ENCODE measurements around the gene CSNK1D.

Gene CSNK1D

GRCh38 chr17:82246365-82247181 is 26.9 kb downstream of the CSNK1D start:
- Mint-ChIP-seq H3K27ac (peak overlapping the region; percentile 31), H3K4me1 (ENCODE audit: low read depth) (peaks cover 6% of the 10 kb centered on the region), H3K4me3 (no peak overlapping the region), H3K9me3 (no peaks in the 10 kb centered on the region), H3K36me3 (ENCODE audit: low read depth) (peaks cover 45% of the 10 kb centered on the region), H3K27me3 (ENCODE audit: low read depth) (no peaks in the 10 kb centered on the region)

DNA sequence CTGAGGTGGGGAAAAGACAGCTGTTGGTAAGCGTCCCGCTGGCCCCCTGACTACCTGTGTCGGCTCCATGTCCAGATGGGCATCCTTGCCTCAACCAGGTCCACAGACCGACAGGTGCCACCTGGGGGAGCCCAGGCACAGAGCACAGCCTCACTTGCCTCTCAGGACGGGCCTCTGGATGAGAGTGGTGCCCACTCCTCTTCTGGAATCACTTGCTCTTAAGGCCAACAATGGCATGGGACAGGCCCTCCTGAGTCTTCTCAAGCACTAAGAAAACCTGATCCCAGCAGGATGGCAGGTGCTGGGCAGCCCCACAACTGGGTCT is 27.5 kb downstream of the CSNK1D start:
- H3K4me1 Mint-ChIP-seq (ENCODE audit: low read depth): peaks cover 6% of the 10 kb centered on the region
- peaks cover 39% of the 10 kb centered on the region for H3K36me3 Mint-ChIP-seq (ENCODE audit: low read depth)

GRCh38 chr17:82245134-82246039 is 28.1 kb downstream of the CSNK1D start:
- Mint-ChIP-seq H3K4me1 (ENCODE audit: low read depth) (peaks cover 10% of the 10 kb centered on the region), H3K27ac (peak overlapping the region; percentile 59), H3K4me3 (no peak overlapping the region), H3K36me3 (ENCODE audit: low read depth) (peaks cover 40% of the 10 kb centered on the region), H3K27me3 (ENCODE audit: low read depth) (no peaks in the 10 kb centered on the region), H3K9me3 (no peaks in the 10 kb centered on the region)

More for the DNA sequence above, 27.5 kb downstream of the CSNK1D start:
- Mint-ChIP-seq H3K9me3 (no peaks in the 10 kb centered on the region), H3K27me3 (ENCODE audit: low read depth) (no peaks in the 10 kb centered on the region), H3K4me3 (no peak overlapping the region), H3K27ac (peak overlapping the region; percentile 31)

- Mint-ChIP-seq H3K4me1 (ENCODE audit: low read depth) (peaks cover 12% of the 10 kb centered on the region), H3K36me3 (ENCODE audit: low read depth) (peaks cover 36% of the 10 kb centered on the region), H3K27ac (peak overlapping the region; percentile 64)
Measured at GRCh38 chr17:82244413-82245133, 28.9 kb downstream of the CSNK1D start.

GRCh38 chr17:82243648-82244412 is 29.7 kb downstream of the CSNK1D start:
- Mint-ChIP-seq H3K4me3 (no peak overlapping the region), H3K4me1 (ENCODE audit: low read depth) (peaks cover 13% of the 10 kb centered on the region), H3K27me3 (ENCODE audit: low read depth) (no peaks in the 10 kb centered on the region)

More at GRCh38 chr17:82244413-82245133, 28.9 kb downstream of the CSNK1D start:
- H3K27me3 Mint-ChIP-seq (ENCODE audit: low read depth): no peaks in the 10 kb centered on the region
- H3K4me3 Mint-ChIP-seq: no peak overlapping the region
- no peaks in the 10 kb centered on the region for H3K9me3 Mint-ChIP-seq

DNA sequence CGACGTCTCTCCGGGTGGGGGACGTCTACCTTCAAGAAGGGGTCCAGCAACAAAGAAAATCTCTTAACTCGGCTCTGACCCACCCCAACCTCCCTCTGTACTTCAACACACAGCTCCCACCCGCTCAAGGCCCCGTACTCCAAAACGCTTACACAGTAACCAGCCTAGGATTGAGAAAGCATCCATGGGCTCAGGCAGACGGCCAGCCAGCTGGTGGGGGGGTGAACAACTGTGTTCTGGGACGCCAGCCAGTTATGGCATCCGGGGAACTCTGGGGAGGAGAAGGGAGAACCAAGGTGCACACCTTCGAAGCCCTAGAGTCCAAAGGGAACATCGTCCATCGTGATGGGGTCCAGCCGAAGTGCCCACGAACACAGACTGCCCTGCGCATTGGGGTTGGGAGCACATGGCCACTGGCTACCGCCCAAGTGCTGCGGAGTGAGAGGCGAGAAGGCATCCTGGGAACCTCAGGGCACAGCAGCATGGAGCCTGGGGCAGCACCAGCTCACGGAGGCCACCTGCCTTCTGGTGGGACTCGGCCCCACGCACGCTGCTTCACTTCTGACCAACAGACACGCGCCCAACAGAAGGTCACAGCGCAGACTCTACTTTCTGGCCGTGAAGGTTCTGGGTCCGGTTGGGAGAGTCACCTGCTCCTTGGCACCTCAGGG is 30.4 kb downstream of the CSNK1D start:
- Mint-ChIP-seq H3K4me1 (ENCODE audit: low read depth) (peaks cover 15% of the 10 kb centered on the region), H3K4me3 (no peak overlapping the region), H3K27me3 (ENCODE audit: low read depth) (no peaks in the 10 kb centered on the region), H3K27ac (no peak overlapping the region), H3K36me3 (ENCODE audit: low read depth) (peaks cover 33% of the 10 kb centered on the region), H3K9me3 (no peaks in the 10 kb centered on the region)

More at GRCh38 chr17:82243648-82244412, 29.7 kb downstream of the CSNK1D start:
- no peaks in the 10 kb centered on the region for H3K9me3 Mint-ChIP-seq
- peak overlapping the region; percentile 64 for H3K27ac Mint-ChIP-seq
- H3K36me3 Mint-ChIP-seq (ENCODE audit: low read depth): peaks cover 37% of the 10 kb centered on the region

DNA sequence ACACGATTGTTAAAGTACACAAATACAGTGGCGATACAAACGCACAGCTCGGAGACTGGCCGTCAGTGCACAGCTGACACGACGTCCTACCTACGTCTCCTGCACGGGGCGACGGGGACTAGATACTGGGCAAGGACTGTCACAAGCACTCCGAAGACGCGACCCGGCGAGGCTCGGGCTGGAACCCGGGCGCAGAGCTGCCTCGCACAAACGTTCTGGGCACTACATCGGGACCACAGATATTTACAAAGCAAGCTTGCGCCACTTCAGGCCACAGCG is 30.9 kb downstream of the CSNK1D start:
- Mint-ChIP-seq H3K9me3 (no peaks in the 10 kb centered on the region), H3K4me3 (no peak overlapping the region), H3K36me3 (ENCODE audit: low read depth) (peaks cover 29% of the 10 kb centered on the region), H3K27me3 (ENCODE audit: low read depth) (no peaks in the 10 kb centered on the region), H3K27ac (no peak overlapping the region), H3K4me1 (ENCODE audit: low read depth) (peaks cover 12% of the 10 kb centered on the region)

- H3K4me1 Mint-ChIP-seq (ENCODE audit: low read depth): peaks cover 15% of the 10 kb centered on the region
- H3K4me3 Mint-ChIP-seq: no peak overlapping the region
- H3K36me3 Mint-ChIP-seq (ENCODE audit: low read depth): peaks cover 29% of the 10 kb centered on the region
- no peaks in the 10 kb centered on the region for H3K27me3 Mint-ChIP-seq (ENCODE audit: low read depth)
- H3K27ac Mint-ChIP-seq: peak overlapping the region; percentile 71
- no peaks in the 10 kb centered on the region for H3K9me3 Mint-ChIP-seq
Measured at GRCh38 chr17:82241926-82242697, 31.4 kb downstream of the CSNK1D start.

DNA sequence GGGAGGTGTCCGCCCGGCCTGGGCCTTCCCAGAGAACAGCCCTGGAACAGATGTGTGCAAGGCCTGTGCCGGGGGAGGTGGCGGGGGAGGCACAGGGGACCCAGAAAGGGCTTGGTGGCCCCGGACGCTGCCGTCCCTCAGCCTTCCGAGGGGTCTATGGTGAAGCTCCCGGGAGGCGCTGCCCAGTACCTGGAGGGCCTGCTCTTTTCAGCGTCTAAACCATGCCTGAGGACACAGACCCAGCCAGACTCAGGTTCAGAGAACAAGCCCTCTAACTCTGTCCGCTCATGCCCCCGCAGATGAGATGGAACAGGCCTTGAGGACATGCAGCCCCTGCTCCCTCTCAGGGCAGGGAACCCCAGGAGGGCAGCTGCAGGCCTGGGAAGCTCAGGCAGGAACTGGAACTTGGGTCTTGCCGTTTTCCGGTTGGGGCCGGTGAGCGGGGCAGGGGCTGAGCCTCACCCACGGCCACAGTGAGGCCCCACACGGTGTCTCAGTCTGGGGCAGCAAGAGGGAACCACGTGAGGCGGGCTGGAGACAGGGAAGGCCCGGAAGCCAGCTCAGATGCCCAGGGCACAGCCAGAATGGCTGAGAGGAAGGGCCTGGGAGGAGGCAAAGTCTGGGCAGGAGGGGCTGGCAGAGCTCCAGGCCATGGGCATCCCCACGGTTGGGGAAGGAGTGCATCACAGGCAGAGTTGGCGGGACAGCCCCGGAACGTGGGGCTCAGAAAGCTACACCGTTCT is 32.1 kb downstream of the CSNK1D start:
- Mint-ChIP-seq H3K36me3 (ENCODE audit: low read depth) (peaks cover 28% of the 10 kb centered on the region), H3K4me1 (ENCODE audit: low read depth) (peaks cover 15% of the 10 kb centered on the region), H3K27ac (peak overlapping the region; percentile 71), H3K27me3 (ENCODE audit: low read depth) (no peaks in the 10 kb centered on the region), H3K4me3 (no peak overlapping the region), H3K9me3 (no peaks in the 10 kb centered on the region)

GRCh38 chr17:82240506-82241182 is 32.9 kb downstream of the CSNK1D start:
- peaks cover 18% of the 10 kb centered on the region for H3K4me1 Mint-ChIP-seq (ENCODE audit: low read depth)
- peaks cover 28% of the 10 kb centered on the region for H3K36me3 Mint-ChIP-seq (ENCODE audit: low read depth)
- H3K4me3 Mint-ChIP-seq: no peak overlapping the region
- H3K27me3 Mint-ChIP-seq (ENCODE audit: low read depth): no peaks in the 10 kb centered on the region
- H3K27ac Mint-ChIP-seq: peak overlapping the region; percentile 55
- H3K9me3 Mint-ChIP-seq: no peaks in the 10 kb centered on the region

DNA sequence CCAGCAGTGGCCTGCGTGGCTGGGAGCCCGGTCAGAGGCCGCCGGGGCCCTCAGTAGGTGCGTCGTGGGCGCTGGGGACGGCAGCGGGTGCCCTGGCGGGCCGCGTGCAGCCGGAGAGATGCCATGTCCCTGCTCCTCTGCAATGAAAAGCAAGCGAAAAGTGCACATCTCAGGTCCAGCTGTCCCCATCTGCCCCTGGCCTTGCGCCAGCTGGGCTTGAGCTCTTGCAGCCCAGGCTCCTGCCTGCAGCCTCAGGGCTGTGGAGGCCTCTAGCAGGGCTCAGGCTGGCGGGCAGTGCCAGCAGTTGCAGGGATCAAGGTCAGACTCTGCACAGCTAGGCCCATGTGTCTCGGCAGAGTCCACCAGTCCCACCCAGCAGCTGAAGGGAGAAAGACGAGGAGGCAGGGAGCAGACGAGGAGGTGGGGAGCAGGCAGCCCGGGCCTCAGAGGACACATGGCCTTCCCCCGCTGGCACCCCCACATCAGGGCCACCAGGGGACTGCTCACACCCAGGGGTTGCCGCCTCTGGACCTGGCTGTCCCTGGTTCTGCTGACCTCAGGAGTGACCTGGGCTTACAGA is 33.5 kb downstream of the CSNK1D start:
- Mint-ChIP-seq H3K4me1 (ENCODE audit: low read depth) (peaks cover 18% of the 10 kb centered on the region), H3K27ac (no peak overlapping the region), H3K4me3 (no peak overlapping the region), H3K36me3 (ENCODE audit: low read depth) (peaks cover 24% of the 10 kb centered on the region), H3K27me3 (ENCODE audit: low read depth) (no peaks in the 10 kb centered on the region), H3K9me3 (no peaks in the 10 kb centered on the region)

GRCh38 chr17:82239401-82239925 is 34.0 kb downstream of the CSNK1D start:
- Mint-ChIP-seq H3K27me3 (ENCODE audit: low read depth) (no peaks in the 10 kb centered on the region), H3K27ac (no peak overlapping the region), H3K4me1 (ENCODE audit: low read depth) (peaks cover 18% of the 10 kb centered on the region), H3K9me3 (no peaks in the 10 kb centered on the region), H3K4me3 (no peak overlapping the region), H3K36me3 (ENCODE audit: low read depth) (peaks cover 18% of the 10 kb centered on the region)

All from T-helper 1 cell treated with Interleukin-12 subunit alpha and Interleukin-12 subunit beta and Interleukin-4 antibody, amounts not matched to agents 30 μg/mL and 1 μg/mL, for 36 hours (primary cell).